Esophagus muscularis mucosa (tissue), 3 donors: ENCODE results near the gene AKAP13.

ENCODE experiments used
- POLR2A ChIP-seq: fragments of 450-650 bp; IDR thresholded peaks from one replicate; pipeline ENCODE4 v1.6.1; 2017; ENCODE audit warnings: antibody characterized with exemption, moderate library complexity, mild to moderate bottlenecking, low read depth
- TF ChIP-seq, protein P1 (sequence below), 3 experiments: fragments of 200-600 bp in 2 of 3; fragments of 450-650 bp in 1 of 3; sonication (generic) in 2 of 3; IDR thresholded peaks; one replicate each; pipeline ENCODE4 v1.5.1; 2017 to 2019; ENCODE audit warnings: antibody characterized with exemption in 3 of 3, mild to moderate bottlenecking in 2 of 3, moderate library complexity in 1 of 3

DNA sequence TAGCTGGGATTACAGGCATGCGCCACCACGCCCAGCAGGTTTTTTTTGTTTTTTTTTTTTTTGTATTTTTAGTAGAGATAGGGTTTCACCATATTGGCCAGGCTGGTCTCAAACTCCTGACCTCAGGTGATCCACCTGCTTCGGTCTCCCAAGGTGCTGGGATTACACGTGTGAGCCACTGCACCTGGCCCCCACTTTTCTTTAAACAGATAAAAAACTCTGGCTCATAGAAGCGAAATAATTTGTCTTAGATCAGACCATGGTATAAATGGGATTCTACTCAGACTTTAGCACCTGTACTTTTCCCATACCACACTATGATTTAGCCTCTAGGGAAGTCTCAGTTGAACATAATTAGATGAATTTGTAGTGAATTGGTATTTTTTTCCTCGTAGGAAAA, 182.4 kb downstream of the AKAP13 start:
- TF ChIP-seq, protein P1, sequence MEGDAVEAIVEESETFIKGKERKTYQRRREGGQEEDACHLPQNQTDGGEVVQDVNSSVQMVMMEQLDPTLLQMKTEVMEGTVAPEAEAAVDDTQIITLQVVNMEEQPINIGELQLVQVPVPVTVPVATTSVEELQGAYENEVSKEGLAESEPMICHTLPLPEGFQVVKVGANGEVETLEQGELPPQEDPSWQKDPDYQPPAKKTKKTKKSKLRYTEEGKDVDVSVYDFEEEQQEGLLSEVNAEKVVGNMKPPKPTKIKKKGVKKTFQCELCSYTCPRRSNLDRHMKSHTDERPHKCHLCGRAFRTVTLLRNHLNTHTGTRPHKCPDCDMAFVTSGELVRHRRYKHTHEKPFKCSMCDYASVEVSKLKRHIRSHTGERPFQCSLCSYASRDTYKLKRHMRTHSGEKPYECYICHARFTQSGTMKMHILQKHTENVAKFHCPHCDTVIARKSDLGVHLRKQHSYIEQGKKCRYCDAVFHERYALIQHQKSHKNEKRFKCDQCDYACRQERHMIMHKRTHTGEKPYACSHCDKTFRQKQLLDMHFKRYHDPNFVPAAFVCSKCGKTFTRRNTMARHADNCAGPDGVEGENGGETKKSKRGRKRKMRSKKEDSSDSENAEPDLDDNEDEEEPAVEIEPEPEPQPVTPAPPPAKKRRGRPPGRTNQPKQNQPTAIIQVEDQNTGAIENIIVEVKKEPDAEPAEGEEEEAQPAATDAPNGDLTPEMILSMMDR (IDR thresholded peaks at IDR 0.05), result no peak
- no peak for TF ChIP-seq POLR2A
